Measurements from ENCODE around the gene L1TD1.
A peak's percentile ranks its signal among the peaks of the same experiment; 100 is the strongest.
"Not testable (repeated sequence)": the region's sequence is repeated elsewhere in the genome, so short reads cannot be mapped to it uniquely, and the experiment has no call there.

L1TD1 gene

DNA sequence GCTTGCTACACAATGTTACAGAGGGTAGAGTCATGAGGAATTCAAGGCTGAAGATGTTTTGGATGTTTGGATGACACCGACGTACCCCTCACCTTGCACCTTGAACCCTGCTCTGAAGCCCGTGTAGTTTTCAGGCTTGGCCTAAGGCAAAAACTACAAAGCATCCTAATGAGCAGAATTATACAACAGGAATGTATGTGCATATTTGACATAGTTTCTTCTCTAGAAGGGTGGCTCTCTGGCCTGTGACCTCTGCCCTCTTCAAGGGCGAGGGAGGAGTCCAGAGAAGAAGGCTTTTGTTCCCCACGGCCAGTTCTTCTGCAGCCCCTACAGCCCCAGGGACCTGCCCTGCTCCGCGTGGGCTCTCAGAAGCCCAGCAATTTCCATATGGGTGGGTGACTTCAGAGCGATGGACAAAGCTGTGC, 43.3 kb downstream of the L1TD1 start:
- DNase-seq, result no peak

DNA sequence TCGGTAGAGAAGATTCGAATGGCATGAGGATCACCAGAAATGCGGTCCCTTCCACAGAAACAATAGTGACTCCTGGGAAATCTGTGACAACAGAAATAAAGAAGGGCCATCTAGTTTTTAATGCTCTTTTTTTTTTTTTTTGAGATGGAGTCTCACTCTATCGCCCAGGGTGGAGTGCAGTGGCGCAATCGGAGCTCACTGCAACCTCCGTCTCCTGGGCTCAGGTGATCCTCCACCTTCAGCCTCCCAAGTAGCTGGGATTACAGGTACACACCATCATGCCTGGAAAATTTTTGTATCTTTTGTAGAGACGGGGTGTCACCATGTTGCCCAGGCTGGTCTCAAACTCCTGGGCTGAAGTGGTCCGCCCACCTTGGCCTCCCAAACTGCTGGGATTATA, 43.9 kb downstream of the L1TD1 start:
- no peak for DNase-seq

DNA sequence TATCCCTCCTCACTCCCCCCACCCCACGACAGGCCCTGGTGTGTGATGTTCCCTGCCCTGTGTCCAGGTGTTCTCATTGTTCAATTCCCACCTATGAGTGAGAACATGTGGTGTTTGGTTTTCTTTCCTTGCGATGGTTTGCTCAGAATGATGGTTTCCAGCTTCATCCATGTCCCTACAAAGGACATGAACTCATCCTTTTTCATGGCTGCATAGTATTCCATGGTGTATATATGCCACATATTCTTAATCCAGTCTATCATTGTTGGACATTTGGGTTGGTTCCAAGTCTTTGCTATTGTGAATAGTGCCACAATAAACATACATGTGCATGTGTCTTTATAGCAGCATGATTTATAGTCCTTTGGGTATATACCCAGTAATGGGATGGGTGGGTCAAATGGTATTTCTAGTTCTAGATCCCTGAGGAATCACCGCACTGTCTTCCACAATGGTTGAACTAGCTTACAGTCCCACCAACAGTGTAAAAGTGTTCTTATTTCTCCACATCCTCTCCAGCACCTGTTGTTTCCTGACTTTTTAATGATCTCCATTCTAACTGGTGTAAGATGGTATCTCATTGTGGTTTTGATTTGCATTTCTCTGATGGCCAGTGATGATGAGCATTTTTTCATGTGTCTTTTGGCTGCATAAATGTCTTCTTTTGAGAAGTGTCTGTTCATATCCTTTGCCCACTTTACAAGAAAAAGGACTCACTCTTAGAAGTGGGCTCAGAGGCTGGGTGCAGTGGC, 45.2 kb downstream of the L1TD1 start:
- DNase-seq, result not testable (repeated sequence)

DNA sequence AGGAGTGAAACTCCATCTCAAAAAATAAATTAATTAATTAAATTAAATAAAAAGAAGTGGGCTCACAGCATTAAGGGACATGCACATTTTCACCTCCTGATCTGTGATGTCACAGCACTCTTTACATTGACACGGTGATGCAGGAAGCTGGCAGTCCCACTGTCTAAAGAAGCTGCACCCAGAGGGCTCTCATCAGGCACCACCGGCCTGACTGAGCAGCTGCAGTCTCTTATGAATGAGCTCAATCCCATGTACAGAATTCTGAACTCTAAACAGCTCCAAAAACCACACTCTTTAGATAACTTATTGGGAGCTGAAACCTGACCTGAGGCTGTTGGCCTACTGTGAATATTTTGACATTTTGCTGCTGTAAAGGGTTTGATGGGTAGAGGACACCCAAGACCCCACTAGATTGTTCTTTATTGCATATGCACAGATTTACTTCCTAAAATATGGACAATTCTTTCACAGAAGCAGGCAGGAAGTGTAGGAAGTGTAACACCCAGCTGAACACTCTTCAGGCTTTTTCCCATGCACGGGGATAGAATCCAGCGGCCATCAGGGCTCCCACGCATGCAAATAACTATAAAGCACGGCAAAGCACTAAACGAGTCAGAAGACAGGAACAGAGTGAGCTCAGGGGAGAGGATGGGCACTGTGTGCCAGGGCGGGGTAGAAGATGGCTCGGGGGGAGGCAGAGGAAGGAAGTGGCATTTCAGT, 46.2 kb downstream of the L1TD1 start:
- DNase-seq, result peak; percentile 17

DNA sequence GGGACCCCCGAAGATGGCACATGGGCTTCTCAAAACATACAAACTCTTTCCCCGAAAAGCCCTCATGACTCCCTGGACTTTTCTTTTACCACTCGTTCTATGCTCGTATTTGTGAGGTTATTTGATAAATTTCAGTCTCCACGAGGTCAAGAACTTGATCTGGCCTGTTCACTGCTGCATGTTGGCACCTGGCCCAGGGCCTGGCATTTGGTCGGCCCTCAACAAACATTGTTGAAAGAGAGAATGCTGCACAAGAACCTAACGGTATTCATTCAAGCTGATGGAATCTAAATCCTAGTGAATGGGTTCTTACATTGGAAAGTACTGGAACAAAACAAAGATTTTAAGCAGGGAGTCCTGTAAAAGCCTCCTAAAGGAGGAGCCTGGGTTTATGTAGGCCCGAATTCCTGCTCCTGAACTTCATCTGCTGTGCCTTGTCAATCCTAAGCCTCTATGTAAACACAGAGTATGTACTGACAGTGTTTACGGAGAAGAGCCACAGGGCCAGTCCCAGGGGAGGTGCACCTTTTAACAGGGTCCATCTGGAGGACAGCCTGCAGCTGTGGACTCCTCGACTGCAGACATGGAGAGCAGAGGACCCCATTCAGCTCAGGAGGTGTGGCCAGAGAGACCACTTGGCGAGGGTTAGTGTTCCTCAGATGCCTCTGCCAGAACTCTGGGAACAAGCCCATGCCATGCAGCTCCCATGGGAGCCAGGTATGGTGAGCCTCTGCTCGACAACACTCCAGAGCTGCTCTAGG, 46.9 kb downstream of the L1TD1 start:
- DNase-seq, result peak; percentile 19

DNA sequence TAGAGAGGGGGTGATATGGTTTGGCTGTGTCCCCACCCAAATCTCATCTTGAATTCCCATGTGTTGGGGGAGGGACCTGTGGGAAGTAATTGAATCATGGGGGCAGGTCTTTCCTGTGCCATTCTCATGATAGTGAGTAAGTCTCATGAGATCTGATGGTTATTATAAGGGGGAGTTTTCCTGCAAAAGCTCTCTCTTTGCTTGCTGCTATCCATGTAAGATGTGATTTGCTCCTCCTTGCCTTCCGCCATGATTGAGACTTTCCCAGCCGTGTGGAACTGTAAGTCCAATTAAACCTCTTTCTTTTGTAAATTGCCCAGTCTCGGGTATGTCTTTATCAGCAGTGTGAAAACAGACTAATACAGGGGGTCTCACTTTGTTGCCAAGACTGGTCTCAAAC, 49.7 kb downstream of the L1TD1 start:
- not testable (repeated sequence) for DNase-seq

DNA sequence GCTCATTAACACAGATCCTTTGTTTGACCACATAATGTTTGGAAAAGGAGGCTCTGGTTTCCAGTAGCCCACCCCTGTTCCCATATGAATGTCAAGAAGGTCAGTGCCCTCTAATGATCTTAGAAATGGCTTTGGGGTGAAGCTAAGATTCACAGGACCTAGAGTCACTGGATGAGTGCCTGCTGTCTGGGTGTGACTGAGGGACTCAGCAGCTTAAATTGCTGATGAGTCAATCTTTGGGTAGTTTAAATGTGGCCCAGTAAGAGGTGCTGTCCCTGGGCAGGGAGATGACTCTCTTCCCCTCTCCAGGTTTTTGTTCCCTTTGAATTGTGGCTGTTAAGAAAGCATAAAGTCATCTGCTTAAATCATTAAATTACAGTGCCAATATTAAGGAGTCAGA, 50.6 kb downstream of the L1TD1 start:
- DNase-seq, result no peak

DNA sequence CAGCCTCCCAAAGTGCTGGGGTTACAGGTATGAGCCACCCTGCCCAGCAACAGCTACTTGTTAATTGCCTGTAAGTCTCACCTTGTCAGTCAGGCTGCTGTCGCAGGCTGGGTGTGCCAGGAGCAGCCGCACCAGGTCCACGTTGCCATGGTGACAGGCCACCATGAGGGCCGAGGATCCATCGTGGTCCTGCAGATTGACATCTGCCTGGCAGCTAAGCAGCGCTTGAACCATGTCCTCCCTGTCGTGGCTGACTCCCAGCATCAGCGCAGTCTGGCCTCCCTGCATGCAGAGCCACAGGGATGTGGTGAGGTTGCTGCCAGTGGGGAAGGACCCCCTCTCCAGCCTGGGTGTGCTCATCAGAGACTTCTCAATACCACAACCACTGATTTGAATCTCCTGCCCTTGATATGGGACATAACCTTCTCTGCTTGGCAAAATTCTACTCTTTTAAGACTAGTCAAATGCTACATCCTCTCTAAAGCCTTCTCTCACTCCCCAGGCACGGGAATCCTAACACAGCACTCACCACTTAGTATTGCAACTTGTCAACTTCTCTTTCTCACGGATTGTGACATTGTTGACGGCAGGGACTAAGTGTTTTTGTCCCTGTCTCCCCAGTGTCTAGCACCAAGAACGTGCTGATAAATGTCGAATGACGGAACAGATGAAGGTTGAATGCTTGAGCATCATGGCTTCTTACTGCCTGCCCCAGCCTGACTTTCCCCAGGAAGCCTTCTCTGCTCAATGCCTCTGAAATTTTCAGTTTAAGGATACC, 52.9 kb downstream of the L1TD1 start:
- no peak for DNase-seq

DNA sequence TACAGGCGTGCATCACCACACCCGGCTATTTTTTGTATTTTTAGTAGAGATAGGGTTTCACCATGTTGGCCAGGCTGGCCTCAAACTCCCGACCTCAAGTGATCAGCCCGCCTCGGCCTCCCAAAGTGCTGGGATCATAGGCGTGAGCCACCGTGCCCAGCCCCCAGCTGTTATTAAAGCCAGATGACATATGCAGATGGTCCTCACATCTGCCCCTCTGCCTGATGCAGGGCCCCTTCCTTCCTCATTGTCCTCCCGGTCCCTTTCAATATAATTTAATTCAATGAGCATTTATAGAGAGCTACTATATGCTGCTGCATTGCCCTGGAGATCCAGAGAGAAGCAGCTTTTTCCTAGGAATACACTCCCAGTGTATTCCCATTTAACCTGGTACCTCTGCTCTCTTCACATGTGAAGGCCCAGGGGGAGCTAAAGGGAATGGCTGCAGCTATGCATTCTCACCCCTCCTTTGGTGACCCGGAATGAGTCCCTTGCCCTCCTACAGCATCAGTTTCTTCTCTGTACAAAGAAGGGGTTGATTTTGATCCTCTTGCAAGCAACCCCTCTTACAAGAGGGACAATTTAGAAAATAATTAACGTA, 55.6 kb downstream of the L1TD1 start:
- no peak for DNase-seq

DNA sequence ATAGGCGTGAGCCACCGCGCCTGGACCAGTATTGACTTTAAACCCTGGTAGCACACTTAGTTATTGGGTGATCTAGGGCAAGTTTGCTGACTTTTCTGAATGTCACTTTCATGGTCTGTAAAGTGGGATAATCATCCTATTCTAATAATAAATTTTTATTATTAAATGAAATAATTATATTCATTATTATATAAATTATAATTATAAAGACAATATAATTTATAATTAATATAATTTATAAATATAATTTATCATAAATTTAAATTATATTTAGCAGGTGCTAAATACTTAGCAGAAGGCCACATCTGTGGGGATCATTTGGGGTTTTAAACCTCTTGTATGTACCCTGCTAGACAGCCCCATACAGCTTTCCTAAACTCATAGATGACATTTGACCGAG, 64.9 kb downstream of the L1TD1 start:
- no peak for DNase-seq

DNA sequence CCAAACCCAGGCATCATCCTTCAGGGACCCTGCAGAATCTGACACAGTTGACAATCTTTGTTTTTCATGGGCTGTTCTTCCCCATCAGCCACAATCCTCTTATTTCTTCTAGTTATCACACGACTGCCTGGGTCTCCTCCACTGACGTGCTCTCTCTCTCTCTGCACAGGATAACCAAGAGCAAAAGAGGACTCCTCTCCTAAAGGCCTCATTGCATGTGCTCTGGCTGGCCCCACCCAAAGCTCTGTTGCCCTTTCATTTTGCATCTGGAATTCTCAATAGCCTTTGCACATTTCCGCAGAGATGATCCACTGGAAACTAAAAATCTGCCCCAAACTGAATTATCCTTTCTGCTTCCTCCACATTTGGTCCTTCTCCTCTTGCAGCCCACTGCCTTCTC, 66.0 kb downstream of the L1TD1 start:
- no peak for DNase-seq
